Vagina (tissue), 2 donors: ENCODE data around the gene FBXW5. TPM values are rescaled to one million over a fixed set of nuclear protein-coding genes. Genes with fewer than 3 reads are reported as not detected.
A peak's percentile ranks its signal among the peaks of the same experiment; 100 is the strongest.

Source experiments
- DNase-seq, 2 donors: peaks; one replicate each; pipeline ENCODE4 v3.0.0-alpha.2; 2017; ENCODE audit errors: extremely low spot score in 2 of 2
- H3K27ac ChIP-seq: fragments of 200-600 bp; sonication (generic); one replicate; pipeline ENCODE4 v1.5.1; 2019
- H3K27me3 ChIP-seq: fragments of 200-600 bp; sonication (generic); one replicate; pipeline ENCODE4 v1.5.1; 2019
- H3K36me3 ChIP-seq, 2 donors: fragments of 200-600 bp; sonication (generic); one replicate each; pipeline ENCODE4 v1.5.1; 2017 to 2019
- H3K4me1 ChIP-seq: fragments of 200-600 bp; sonication (generic); one replicate; pipeline ENCODE4 v1.5.1; 2019
- H3K4me3 ChIP-seq, 2 donors: fragments of 200-600 bp; sonication (generic); 1 replicate in 1 of 2; 2 replicates in 1 of 2; pipeline ENCODE4 v1.5.1; 2016 to 2019
- H3K9me3 ChIP-seq: fragments of 200-600 bp; sonication (generic); one replicate; pipeline ENCODE4 v1.5.1; 2019
- POLR2A ChIP-seq, 2 donors: fragments of 450-650 bp; IDR thresholded peaks; one replicate each; pipeline ENCODE4 v1.6.1; 2017; ENCODE audit warnings: antibody characterized with exemption in 2 of 2, mild to moderate bottlenecking in 2 of 2, moderate library complexity in 2 of 2
- POLR2AphosphoS5 ChIP-seq, 2 donors: sonication (generic); formaldehyde crosslinking; IDR thresholded peaks; one replicate each; pipeline ENCODE4 v1.9.0; 2017; ENCODE audit warnings: antibody characterized with exemption in 2 of 2, mild to moderate bottlenecking in 2 of 2, low read depth in 1 of 2; ENCODE audit not compliant: insufficient read depth in 1 of 2
- intact Hi-C: fragments of 100-400 bp; cut with DNase I; formaldehyde crosslinking; loops from one replicate; pipeline ENCODE4 v1.15.1; 2023
- total RNA-seq: library from RNA; depleted of rRNA; stranded (reverse); fragments of >200 nt; gene quantifications from one replicate; pipeline ENCODE4 v1.2.3, GENCODE V29; 2016
- TF ChIP-seq, protein P1 (sequence below), 3 experiments: fragments of 450-650 bp in 2 of 3; fragments of 200-600 bp in 1 of 3; sonication (generic) in 1 of 3; IDR thresholded peaks; one replicate each; pipeline ENCODE4 v1.5.1; 2017 to 2019; ENCODE audit warnings: antibody characterized with exemption in 3 of 3, mild to moderate bottlenecking in 2 of 3, moderate library complexity in 2 of 3

Gene FBXW5
- total RNA-seq, 1 donor from 2014 or later, result 125 TPM

- intact Hi-C loops, result no loop called here
- Histone ChIP-seq H3K27me3 (no peaks in the 10 kb centered on the region), H3K4me1 (peaks cover 49% of the 10 kb centered on the region), H3K36me3 (no peaks in the 10 kb centered on the region), H3K4me3 (no peak overlapping the region), H3K9me3 (no peaks in the 10 kb centered on the region), H3K27ac (no peak overlapping the region)
- no peak for DNase-seq
- TF ChIP-seq POLR2A (IDR thresholded peaks at IDR 0.05) (no peak), POLR2AphosphoS5 (IDR thresholded peaks at IDR 0.05; ENCODE audit: insufficient read depth in 1 of 2, low read depth in 1 of 2) (no peak)
- TF ChIP-seq, protein P1, sequence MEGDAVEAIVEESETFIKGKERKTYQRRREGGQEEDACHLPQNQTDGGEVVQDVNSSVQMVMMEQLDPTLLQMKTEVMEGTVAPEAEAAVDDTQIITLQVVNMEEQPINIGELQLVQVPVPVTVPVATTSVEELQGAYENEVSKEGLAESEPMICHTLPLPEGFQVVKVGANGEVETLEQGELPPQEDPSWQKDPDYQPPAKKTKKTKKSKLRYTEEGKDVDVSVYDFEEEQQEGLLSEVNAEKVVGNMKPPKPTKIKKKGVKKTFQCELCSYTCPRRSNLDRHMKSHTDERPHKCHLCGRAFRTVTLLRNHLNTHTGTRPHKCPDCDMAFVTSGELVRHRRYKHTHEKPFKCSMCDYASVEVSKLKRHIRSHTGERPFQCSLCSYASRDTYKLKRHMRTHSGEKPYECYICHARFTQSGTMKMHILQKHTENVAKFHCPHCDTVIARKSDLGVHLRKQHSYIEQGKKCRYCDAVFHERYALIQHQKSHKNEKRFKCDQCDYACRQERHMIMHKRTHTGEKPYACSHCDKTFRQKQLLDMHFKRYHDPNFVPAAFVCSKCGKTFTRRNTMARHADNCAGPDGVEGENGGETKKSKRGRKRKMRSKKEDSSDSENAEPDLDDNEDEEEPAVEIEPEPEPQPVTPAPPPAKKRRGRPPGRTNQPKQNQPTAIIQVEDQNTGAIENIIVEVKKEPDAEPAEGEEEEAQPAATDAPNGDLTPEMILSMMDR (IDR thresholded peaks at IDR 0.05), result no peak
Measured at GRCh38 chr9:136979769-136980587, 35.4 kb upstream of the FBXW5 start.

- TF ChIP-seq, protein P1 (IDR thresholded peaks at IDR 0.05), result no peak
- TF ChIP-seq POLR2AphosphoS5 (IDR thresholded peaks at IDR 0.05; ENCODE audit: insufficient read depth in 1 of 2, low read depth in 1 of 2), result no peak
- Histone ChIP-seq H3K4me3 (no peak overlapping the region), H3K4me1 (peaks cover 50% of the 10 kb centered on the region), H3K27me3 (no peaks in the 10 kb centered on the region), H3K9me3 (no peaks in the 10 kb centered on the region), H3K27ac (peak overlapping the region; percentile 87), H3K36me3 (no peaks in the 10 kb centered on the region)
- intact Hi-C loops, result no loop called here
- no peak for DNase-seq
Measured at GRCh38 chr9:136978865-136979544, 34.5 kb upstream of the FBXW5 start.

DNA sequence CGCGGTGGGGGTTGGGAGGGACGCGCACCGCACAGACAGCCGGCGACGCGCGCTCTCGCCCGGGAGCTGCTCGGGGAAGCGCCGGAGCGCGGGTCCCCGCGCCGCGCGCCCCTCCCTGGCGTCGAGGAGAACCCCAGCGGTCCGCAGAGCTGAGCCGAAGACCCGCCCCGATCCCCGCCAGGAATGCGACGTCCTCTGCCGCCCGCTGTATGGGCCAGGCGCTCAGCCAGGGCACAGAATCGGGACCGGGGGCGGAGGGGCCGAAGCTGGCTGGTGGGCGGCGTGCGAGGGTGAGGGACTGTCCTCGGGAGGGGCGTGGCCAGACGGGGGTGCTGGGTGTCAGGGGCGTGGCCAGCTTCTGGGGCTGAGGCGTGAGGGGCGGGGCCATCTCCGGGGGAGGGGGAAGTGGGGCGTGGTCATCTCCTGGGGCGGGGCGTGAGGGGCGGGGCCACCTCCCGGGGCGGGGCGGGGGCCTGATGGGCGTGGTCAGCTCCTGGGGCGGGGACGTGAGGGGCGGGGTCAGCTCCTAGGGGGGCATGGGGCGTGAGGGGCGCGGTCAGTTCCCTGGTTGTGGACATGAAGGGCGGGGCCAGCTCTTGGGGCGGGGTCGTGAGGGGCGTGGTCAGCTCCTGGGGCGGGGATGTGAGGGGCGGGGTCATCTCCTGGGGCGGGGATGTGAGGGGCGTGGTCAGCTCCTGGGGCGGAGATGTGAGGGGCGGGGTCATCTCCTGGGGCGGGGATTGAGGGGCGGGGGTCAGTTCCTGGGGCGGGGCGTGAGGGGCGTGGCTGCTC is 33.7 kb upstream of the FBXW5 start:
- intact Hi-C loops, result no loop called here
- peak overlapping the region; percentile 49 to 59 for H3K4me3 ChIP-seq
- H3K27ac ChIP-seq, result peak overlapping the region; percentile 87
- H3K27me3 ChIP-seq, result no peaks in the 10 kb centered on the region
- no peaks in the 10 kb centered on the region for H3K36me3 ChIP-seq
- DNase-seq, result no peak
- TF ChIP-seq POLR2AphosphoS5 (IDR thresholded peaks at IDR 0.05; ENCODE audit: insufficient read depth in 1 of 2, low read depth in 1 of 2), result no peak
- peak in 1 of 2 donors; percentile 29 for TF ChIP-seq POLR2A (IDR thresholded peaks at IDR 0.05)
- peaks cover 50% of the 10 kb centered on the region for H3K4me1 ChIP-seq
- H3K9me3 ChIP-seq, result no peaks in the 10 kb centered on the region

DNA sequence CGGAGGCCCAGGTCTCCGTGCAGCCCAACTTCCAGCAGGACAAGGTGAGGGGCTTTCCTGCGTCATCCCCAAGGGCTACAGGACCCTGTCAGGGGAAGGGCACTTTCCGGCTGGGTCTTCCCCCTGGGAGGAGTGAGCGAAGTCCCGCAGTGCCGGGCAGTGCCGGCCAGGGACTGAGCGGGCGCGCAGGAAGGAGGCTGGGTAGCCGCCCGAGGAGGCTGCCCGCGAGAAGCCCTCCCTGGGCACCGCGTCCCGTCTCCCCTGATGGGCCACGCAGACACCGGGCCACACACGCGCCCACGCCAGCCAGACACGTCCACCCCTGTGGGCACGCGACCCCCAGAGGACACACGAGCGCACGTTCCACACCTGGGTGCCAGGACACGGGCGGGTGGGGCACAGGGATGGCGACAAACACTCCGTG is 33.1 kb upstream of the FBXW5 start:
- Histone ChIP-seq H3K36me3 (no peaks in the 10 kb centered on the region), H3K4me3 (peak overlapping the region; percentile 49 to 59), H3K27me3 (no peaks in the 10 kb centered on the region), H3K9me3 (no peaks in the 10 kb centered on the region), H3K4me1 (peaks cover 50% of the 10 kb centered on the region), H3K27ac (peak overlapping the region; percentile 87)
- TF ChIP-seq POLR2AphosphoS5 (IDR thresholded peaks at IDR 0.05; ENCODE audit: insufficient read depth in 1 of 2, low read depth in 1 of 2), result peak in 1 of 2 donors; percentile 49
- TF ChIP-seq POLR2A (IDR thresholded peaks at IDR 0.05), result no peak
- TF ChIP-seq, protein P1 (IDR thresholded peaks at IDR 0.05), result no peak
- no peak for DNase-seq
- intact Hi-C loops, result no loop called here

DNA sequence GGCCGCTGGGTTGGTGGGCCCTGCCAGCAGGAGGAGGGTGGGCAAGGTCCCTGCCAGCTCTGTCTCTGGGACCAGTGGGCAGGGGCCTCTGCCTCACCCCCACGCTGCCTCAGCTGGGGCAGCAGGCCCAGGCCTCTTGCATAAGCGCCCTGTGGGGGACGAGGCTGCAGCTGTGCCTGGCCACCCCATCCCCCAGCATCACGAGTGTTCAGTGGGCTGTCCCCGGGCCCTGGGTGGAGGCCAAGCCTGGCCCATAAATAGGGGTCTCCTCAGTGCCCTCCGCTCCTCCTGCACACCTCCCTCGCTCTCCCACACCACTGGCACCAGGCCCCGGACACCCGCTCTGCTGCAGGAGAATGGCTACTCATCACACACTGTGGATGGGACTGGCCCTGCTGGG is 32.7 kb upstream of the FBXW5 start, which contains the start of gene PTGDS:
Gene PTGDS (plus strand): TSS at position 282 of the 400 bp plus-strand sequence. CDS start 75 bp downstream, at position 357.
- no peak for DNase-seq
- no peaks in the 10 kb centered on the region for H3K36me3 ChIP-seq
- peaks cover 50% of the 10 kb centered on the region for H3K4me1 ChIP-seq
- H3K4me3 ChIP-seq, result peak within 1 kb of the TSS; percentile 49 to 59
- TF ChIP-seq, protein P1 (IDR thresholded peaks at IDR 0.05), result no peak
- TF ChIP-seq POLR2AphosphoS5 (IDR thresholded peaks at IDR 0.05; ENCODE audit: insufficient read depth in 1 of 2, low read depth in 1 of 2), result peak; percentile 31 to 91
- peak in 1 of 2 donors; percentile 37 for TF ChIP-seq POLR2A (IDR thresholded peaks at IDR 0.05)
- intact Hi-C loops, result no loop called here
- H3K9me3 ChIP-seq, result no peaks in the 10 kb centered on the region
- H3K27me3 ChIP-seq, result no peaks in the 10 kb centered on the region
- H3K27ac ChIP-seq, result peak within 1 kb of the TSS; percentile 87
